Left forelimb (tissue), 1 donor: ENCODE results near the gene KCNQ2.
A peak's percentile ranks its signal among the peaks of the same experiment; 100 is the strongest.
"Not testable (repeated sequence)": the region's sequence is repeated elsewhere in the genome, so short reads cannot be mapped to it uniquely, and the experiment has no call there.

ENCODE experiments used
- DNase-seq: peaks from one replicate; pipeline ENCODE4 v3.0.0-alpha.2; 2018; ENCODE audit warnings: low spot score

KCNQ2 gene

DNA sequence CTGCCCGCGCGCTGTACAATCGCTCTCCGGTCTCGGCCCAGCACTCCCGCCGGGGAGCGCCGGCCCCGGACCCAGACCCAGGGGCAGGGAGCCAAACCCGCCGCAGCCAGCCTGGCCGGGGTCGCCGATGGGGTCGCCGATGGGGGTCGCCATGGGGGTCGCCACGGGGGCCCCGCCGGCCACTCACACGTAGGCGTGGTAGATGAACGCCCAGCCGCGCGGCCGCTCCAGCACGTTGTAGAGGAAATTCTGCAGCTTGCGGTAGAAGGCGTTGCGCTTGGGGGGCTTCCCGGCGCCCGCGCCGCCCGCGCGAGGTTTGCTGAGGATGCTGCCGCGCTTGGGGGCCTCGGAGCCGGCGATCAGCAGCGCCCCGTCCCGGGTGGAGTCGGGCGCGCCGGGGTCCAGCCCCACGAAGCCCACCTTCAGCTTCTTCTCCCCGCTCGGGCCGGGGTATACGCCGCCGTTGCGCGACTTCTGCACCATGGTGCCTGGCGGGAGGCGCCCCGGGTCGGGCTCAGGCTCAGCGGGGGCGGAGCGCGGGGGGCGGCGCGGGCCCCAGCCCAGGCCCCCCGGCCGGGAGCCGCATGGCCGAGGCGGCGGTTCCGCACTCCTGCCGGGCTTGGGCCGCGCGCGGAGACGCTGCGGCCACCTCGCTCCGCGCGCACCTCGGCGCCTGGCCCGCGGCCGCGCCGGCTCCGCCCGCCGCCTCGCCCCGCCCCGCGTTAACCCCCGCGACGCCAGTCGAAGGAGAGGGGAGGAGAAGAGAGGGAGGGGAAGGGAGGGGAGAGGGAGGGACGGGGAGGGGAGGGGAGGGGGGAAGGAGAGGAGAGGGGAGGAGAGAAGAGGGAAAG is at the start of gene KCNQ2:
TSS of gene KCNQ2 (minus strand) at position 675 of the 851 bp plus-strand sequence. CDS start at position 483, 192 bp downstream.
- no peak for DNase-seq

DNA sequence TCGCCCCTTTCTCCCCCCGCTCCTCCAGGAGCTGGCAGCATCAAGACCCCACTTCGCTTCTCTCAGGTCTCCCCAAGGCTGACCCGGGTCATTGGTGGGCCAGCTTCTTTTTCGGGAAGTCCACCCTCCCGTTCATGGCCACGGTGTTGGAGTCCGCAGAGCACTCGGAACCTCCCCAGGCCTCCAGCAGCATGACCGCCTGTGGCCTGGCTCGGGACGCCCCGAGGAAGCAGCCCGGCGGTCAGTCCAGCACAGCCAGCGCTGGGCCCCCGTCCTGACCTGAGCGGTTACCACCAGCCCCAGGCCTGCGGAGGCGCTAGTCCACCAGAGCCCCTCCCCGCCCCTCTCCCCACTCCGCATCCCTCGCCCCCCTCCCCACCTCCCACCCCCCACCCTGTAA is 49.1 kb upstream of the KCNQ2 start:
- no peak for DNase-seq

DNA sequence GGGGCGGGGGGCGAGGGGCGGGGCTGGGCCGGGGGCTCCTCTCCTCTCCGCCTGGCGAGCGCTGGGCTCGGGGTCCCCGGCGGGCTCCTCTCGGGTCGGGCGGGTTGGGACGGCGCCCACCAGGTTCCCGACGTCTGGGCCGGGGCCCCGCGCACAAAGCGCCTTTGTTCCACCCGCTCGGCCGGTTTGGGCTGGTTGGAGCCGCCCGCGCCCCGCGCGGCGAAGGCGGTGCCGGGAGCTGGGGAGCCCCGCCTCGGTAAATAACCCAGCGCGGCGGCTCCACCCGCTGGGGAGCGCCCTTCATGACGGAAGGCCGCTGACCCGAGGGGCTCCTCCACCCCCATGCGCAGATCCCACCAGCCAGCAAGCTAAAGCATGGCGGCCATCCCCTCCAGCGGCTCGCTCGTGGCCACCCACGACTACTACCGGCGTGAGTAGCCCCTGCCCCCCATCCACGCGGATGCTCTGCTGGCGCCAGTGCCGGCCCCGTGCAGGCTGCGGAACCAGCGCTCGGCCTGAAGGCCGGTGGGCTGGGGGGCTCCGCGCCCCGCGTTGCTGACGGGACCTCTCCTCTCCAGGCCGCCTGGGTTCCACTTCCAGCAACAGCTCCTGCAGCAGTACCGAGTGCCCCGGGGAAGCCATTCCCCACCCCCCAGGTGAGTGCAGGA is 48.6 kb upstream of the KCNQ2 start:
- peak; percentile 86 for DNase-seq

DNA sequence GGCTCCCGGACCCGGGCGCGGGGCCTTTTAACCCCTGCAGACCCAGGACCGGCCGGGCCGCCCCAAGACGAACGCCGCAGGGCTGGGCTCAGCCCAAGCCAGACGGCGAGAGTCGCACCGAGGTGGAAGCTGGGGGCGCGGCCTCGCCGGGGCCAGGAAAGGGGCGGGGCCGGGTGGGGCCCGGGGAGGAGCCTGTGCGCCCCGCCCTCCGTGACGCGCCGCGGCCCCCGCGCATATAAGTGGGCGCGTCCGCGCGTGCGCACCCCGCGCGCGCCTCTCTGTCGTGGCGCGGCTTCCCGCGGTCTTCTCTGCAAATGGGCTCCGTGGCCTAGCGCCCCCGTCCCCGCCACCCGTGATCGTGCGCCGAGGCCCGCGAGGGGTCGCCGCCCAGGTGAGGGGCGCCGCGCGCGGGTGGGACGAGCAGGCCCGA is 48.1 kb upstream of the KCNQ2 start, which contains the start of gene PPDPF:
TSS of gene PPDPF (plus strand) at position 262 of the 430 bp plus-strand sequence. CDS start 544 bp downstream, outside the sequence.
- peak; percentile 92 for DNase-seq

DNA sequence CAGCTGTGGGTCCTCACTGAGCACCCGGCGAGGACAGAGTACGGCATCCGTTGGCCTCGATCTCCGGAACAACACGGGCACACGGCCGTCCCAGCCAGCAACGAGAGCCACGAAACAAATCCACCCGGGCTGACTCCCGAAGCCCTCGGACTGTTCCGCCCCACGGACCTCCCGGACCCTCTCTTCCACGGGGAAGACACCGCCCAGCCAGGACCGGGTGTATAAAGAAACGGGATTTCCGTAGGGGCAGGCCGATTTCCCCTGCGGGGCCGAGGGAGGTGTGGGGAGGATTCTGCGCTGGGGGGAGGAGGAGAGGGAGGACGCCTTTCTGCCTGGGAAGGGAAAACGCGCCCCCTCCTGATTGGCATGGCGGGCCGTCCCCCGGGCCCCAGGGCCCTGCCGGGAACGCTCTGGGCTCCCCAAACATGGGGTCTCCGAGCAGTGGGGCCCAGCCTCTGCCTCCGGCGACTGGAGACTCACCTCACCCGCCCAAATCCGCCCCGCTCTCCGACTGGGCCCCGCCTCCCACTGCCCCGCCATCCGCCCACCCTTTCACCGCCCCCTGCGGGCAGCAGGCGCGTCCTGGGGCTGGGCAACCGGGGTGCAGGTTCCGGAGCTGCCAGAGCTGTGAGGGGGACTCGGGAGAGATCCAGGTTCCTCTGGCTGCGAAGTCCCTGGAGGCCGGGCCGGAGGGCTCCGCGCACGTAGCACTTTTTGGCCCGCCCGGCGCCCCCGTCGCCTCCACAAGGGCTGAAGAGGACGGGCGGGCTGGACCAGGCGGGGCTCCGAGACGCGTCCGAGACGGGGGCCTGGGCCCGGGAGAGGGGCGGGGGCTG is 47.4 kb upstream of the KCNQ2 start:
- DNase-seq: peak; percentile 78

GRCh38 chr20:63518946-63519667 is 46.7 kb upstream of the KCNQ2 start:
- no peak for DNase-seq

- no peak for DNase-seq
Observed at GRCh38 chr20:63518351-63518861, 46.0 kb upstream of the KCNQ2 start.

GRCh38 chr20:63517376-63518309 is 45.2 kb upstream of the KCNQ2 start:
- no peak for DNase-seq

DNA sequence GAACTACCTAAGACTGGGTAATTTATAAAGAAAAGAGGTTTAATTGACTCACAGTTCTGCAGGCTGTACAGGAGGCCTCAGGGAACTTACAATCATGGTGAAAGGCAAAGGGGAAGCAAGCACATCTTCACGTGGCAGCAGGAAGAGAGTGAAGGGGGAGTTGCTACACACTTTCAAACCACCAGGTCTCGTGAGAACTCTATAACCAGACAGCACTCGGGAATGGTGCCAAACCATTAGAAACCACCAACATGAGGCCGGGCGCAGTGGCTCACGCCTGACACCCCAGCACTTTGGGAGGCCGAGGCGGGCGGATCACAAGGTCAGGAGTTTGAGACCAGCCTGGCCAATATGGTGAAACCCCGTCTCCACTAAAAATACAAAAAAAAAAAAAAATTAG is 42.1 kb upstream of the KCNQ2 start:
- not testable (repeated sequence) for DNase-seq

- DNase-seq: no peak
Observed at GRCh38 chr20:63513207-63513606, 40.8 kb upstream of the KCNQ2 start.

DNA sequence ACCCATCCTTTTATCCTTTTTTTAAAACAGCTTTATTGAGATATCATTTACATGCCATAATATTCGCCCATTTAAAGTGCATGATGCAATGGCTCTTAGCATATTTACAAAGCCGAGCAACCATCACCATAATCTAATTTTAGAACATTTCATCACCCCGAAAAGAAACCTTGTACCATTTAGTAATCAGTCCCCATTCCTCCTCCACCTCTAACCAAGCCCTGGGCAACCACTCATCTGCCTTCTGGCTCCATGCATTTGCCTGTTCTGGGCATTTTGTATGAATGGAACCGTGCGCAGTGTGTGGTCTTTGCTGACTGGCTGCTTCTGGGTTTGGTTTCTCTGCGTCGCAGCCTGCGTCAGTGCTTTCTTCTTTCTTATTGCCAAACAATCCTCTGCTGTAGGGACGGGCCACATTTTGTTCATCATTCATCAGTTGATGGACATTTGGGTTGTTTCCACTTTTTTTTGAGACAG is 36.7 kb upstream of the KCNQ2 start:
- no peak for DNase-seq

DNA sequence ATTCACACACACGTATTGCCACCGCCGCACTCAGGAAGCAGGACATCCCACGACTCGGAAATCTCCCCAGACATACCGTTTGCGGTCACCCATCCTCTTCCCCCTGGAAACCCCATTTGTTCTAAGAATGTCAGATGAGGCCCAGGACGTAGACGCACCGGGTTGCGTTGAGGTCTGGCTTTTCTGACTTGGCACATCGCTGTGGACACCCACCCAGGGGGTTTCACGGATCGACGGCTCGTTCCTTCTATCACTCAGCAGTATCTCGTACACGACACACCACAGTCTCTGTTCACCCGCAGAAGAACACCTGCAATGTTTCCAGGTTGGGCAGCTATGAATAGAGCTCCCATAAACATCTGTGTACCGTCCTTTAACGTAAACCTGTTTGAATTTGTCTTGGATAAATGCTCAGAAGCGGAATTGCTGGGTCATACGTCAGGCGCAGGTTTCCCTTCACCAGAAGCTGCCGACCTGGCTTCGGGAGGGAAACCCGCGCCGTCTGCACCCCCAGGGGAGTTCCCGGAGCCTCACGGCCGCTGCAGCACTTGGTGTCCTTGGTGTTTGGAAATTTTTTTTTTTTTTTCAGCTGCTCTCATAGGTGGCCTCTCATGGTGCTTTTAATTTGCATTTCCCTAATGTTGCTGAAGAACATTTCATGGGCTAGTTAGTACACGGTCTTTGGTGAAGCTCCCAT is 35.8 kb upstream of the KCNQ2 start:
- DNase-seq: no peak

DNA sequence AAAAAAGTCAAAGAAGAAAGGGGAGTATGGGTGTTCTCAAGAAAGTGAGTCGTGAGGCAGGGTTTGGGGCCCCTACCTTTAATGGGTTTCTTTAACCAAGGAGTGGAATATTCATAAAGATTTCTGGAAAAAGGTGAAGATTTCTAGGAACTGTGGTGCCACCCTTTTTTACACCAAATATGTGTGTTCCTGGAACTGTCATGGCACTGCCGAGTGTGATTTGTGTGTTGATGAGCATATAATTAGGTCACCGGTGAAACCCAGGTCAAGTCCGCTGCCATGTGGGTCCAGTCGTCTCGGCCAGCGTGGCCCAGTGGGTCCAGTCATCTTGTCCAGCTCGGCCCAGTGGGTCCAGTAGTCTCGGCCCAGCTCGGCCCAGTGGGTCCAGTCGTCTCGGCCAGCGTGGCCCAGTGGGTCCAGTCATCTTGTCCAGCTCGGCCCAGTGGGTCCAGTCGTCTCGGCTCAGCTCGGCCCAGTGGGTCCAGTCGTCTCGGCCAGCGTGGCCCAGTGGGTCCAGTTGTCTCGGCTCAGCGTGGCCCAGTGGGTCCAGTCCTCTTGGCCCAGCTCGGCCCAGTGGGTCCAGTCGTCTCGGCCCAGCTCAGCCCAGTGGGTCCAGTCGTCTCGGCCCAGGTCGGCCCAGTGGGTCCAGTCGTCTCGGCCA is 34.8 kb upstream of the KCNQ2 start:
- DNase-seq: no peak

GRCh38 chr20:63505723-63506122 is 33.3 kb upstream of the KCNQ2 start:
- DNase-seq: no peak

GRCh38 chr20:63505281-63505680 is 32.8 kb upstream of the KCNQ2 start:
- DNase-seq: no peak

- DNase-seq: no peak
Observed at GRCh38 chr20:63504642-63505041, 32.2 kb upstream of the KCNQ2 start.

- no peak for DNase-seq
Observed at GRCh38 chr20:63503524-63503923, 31.1 kb upstream of the KCNQ2 start.

DNA sequence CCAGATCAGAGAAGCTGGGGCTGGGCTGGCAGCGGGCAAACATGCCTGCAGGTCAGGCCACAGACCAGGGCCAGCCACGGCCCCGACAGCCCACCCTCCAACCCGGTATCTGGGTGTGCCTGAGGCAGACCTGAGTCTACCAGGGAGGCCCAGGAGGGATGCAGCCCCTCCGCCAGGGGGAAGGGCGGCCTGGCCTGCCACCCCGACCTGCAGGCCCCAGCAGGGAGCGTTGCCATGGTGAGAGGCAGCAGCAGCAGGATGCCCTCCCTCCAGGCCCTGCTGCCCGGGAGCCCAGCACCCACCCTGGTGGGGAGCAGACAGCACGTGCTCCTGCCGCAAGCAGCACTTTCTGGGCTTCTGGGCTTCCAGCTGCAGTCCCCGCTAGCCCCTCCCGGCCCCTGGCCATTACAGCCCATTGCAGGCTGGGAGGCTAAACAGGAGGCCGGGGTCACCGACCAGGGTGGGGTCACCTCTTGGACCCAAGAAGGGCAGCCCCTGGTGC is 30.3 kb upstream of the KCNQ2 start:
- no peak for DNase-seq
